OCI-LY1 (cell line): Measurements from ENCODE around the gene NPIPB4.
"Not testable (repeated sequence)": the region's sequence is repeated elsewhere in the genome, so short reads cannot be mapped to it uniquely, and the experiment has no call there.

Experiments
- CTCF ChIP-seq: fragments of 200-600 bp; sonication (generic), shearing (Covaris generic); IDR thresholded peaks from 2 replicates; pipeline ENCODE4 v1.5.1; 2017; ENCODE audit warnings: mild to moderate bottlenecking, antibody characterized with exemption, low read length, moderate library complexity, mixed read lengths
- EZH2 ChIP-seq: fragments of 200-600 bp; sonication (generic), shearing (Covaris generic); IDR thresholded peaks from 2 replicates; pipeline ENCODE4 v1.8.0; 2017; ENCODE audit warnings: borderline replicate concordance, mixed run types, mild to moderate bottlenecking, antibody characterized with exemption, low read length, moderate library complexity, mixed read lengths

- TF ChIP-seq CTCF, EZH2: not testable (repeated sequence)
These were observed 37.9 kb downstream of the NPIPB4 start for GRCh38 chr16:21819617-21820016.
